Heart right ventricle (tissue), 16 donors: Measurements from ENCODE around the gene EPO. TPM values are rescaled to one million over a fixed set of nuclear protein-coding genes. Genes with fewer than 3 reads are reported as not detected.

Source experiments
- ATAC-seq, 8 donors: fragments of 200-7000 bp; cut with Tn5 transposase; one replicate each; pipeline ENCODE4 v1.9.1; 2020; ENCODE audit warnings: mild to moderate bottlenecking in 8 of 8, moderate library complexity in 8 of 8, moderate number of reproducible peaks in 1 of 8
- DNase-seq, 2 donors: peaks; one replicate each; pipeline ENCODE4 v3.0.0-alpha.2; 2020
- H3K27ac ChIP-seq, 10 donors: fragments of 200-600 bp; sonication (generic) in 2 of 10; one replicate each; pipeline versions ENCODE4 v1.5.0 to v1.8.0; 2020 to 2022; ENCODE audit warnings: mild to moderate bottlenecking in 3 of 10
- H3K27me3 ChIP-seq, 7 donors: fragments of 200-600 bp; one replicate each; pipeline ENCODE4 v1.8.0; 2021 to 2022; ENCODE audit warnings: mild to moderate bottlenecking in 2 of 7
- H3K36me3 ChIP-seq, 9 donors: fragments of 200-600 bp; sonication (generic) in 1 of 9; one replicate each; pipeline versions ENCODE4 v1.5.0 to v1.8.0; 2020 to 2022; ENCODE audit warnings: mild to moderate bottlenecking in 2 of 9
- H3K4me1 ChIP-seq, 9 donors: fragments of 200-600 bp; sonication (generic) in 1 of 9; one replicate each; pipeline versions ENCODE4 v1.5.0 to v1.8.0; 2020 to 2022; ENCODE audit warnings: mild to moderate bottlenecking in 4 of 9
- H3K4me3 ChIP-seq, 10 donors: fragments of 200-600 bp; sonication (generic) in 2 of 10; one replicate each; pipeline versions ENCODE4 v1.5.0 to v1.8.0; 2020 to 2022; ENCODE audit warnings: mild to moderate bottlenecking in 7 of 10, moderate library complexity in 2 of 10
- H3K9me3 ChIP-seq, 11 donors: fragments of 200-600 bp in 10 of 11; sonication (generic) in 2 of 11; one replicate each; pipeline versions ENCODE4 v1.5.0 to v1.8.0; 2013 to 2022; ENCODE audit warnings: mild to moderate bottlenecking in 2 of 11, control low read depth in 1 of 11, moderate library complexity in 1 of 11
- WGBS, 2 donors: extraction: QIAGEN DNeasy Blood & Tissue Kit; methylation state at CpG; one replicate each; pipeline ENCODE4 v1.1.7; 2013; ENCODE audit warnings: inconsistent platforms in 1 of 2; 5-methylcytosine and 5-hydroxymethylcytosine counted together
- intact Hi-C, 10 donors: fragments of 100-400 bp; cut with DNase I; formaldehyde crosslinking; loops; one replicate each; pipeline versions ENCODE4 v1.11.1 to v1.14.2; 2022
- polyA plus RNA-seq, 2 donors: library from polyadenylated mRNA; stranded (reverse); fragments of 200-250 nt; gene quantifications; one replicate each; pipeline ENCODE4 v1.2.3, GENCODE V29; 2013
- total RNA-seq, 10 donors: library from RNA; stranded (reverse); fragmentation: NEBNext Ultra II Directional in 3 of 10; extraction: Animal tissue kit (Norgen Biotek cat#: 25700) in 3 of 10; gene quantifications; one replicate each; pipeline versions ENCODE4 v1.2.1 to v1.2.4, GENCODE V29; 2021 to 2023
- TF ChIP-seq, protein P1 (sequence below), 9 donors: fragments of 200-600 bp; sonication (generic) in 2 of 9; IDR thresholded peaks; one replicate each; pipeline versions ENCODE4 v1.5.0 to v1.8.0; 2021 to 2022; ENCODE audit warnings: antibody characterized with exemption in 9 of 9, mild to moderate bottlenecking in 5 of 9, moderate library complexity in 1 of 9
- donor health status: Arrhythmogenic right ventricular cardiomyopathy.
- donor health status: ischemic (EF 13 %, LVEDD 7.1; RV severe dilation, severe dysfunction).
- donor health status: healthy with polysubstance abuse.
- donor health status: DM: no; HTN: yes; CAD: no.
- donor health status: DM: no; HTN: no; CAD: no.
- donor health status: ischemic (EF 25% LVEDD 6.9; RV normal size, moderate dysfunction).
- donor health status: ischemic (EF 25% LVEDD 5.7; RV mildly dilated, moderate dysfunction).
- donor health status: healthy.
- donor health status: DM: yes; HTN: yes; CAD: no.
- donor health status: Ischemic cardiomyopathy.
- donor health status: ischemic (EF 35%, LVEDD 5.7; RV mildly dilated, moderate dysfunction).
- donor health status: nonischemic (EF 11% LVEDD 7.7; RV severe dilation, severe dysfunction).
- donor health status: DM: yes; HTN: yes; CAD: no.
- donor health status: PGD.
- donor health status: ischemic (EF 29% LVEDD 5.4; RV normal size, mild dysfunction).
- donor health status: nonischemic (EF 23%, LVEDD 6.1; RV moderate dilation, normal function).

EPO gene
- total and polyA plus RNA-seq, 12 donors, result 0.23 TPM; not detected in 11

DNA sequence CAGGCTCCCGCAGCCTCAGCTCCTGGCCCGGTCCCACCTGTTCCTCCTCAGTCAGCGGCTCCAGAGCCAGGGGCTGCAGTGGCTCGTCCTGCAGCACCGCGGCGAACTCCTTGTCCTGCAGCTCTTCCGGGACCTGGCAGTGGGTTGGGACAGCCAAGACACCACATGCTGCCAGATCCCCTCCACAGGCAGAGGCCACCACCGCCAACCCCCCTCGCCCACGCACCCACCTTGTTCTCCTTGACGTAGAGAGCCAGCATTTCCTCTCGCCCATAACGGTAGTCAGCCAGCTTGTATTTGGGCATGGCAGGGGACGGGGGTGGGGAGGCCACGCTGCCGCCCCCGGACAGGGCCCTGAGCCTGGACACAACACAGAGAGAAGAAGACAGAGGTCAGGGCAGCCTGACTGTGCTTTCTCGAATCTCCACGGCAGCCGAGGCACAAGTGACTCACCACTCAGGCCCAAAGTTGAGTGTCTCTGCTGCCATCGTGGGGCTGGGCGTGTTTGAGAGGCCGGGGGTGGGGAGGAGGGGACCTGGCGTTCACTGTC, 32.4 kb upstream of the EPO start:
- Histone ChIP-seq H3K36me3 (peaks cover 7 to 74% (median 56%) of the 10 kb centered on the region in 9 donors), H3K9me3 (no peaks in the 10 kb centered on the region), H3K27me3 (no peaks in the 10 kb centered on the region), H3K27ac (peak overlapping the region in 1 of 10 donors; percentile 23), H3K4me3 (no peak overlapping the region), H3K4me1 (peaks cover 32 to 52% (median 45%) of the 10 kb centered on the region in 9 donors)
- TF ChIP-seq, protein P1, sequence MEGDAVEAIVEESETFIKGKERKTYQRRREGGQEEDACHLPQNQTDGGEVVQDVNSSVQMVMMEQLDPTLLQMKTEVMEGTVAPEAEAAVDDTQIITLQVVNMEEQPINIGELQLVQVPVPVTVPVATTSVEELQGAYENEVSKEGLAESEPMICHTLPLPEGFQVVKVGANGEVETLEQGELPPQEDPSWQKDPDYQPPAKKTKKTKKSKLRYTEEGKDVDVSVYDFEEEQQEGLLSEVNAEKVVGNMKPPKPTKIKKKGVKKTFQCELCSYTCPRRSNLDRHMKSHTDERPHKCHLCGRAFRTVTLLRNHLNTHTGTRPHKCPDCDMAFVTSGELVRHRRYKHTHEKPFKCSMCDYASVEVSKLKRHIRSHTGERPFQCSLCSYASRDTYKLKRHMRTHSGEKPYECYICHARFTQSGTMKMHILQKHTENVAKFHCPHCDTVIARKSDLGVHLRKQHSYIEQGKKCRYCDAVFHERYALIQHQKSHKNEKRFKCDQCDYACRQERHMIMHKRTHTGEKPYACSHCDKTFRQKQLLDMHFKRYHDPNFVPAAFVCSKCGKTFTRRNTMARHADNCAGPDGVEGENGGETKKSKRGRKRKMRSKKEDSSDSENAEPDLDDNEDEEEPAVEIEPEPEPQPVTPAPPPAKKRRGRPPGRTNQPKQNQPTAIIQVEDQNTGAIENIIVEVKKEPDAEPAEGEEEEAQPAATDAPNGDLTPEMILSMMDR (IDR thresholded peaks at IDR 0.05), result no peak
- ATAC-seq, result no peak
- DNase-seq, result no peak
- WGBS, 2 donors, result 78 to 85% methylated on average over 25 of the region's 25 CpGs
- intact Hi-C loops, result loop anchor here in 5 of 10 donors (5.0 to 10.0 kb wide), 3 partner anchors 106 to 223 kb away; partner anchors contain the start of genes SPACDR (in 2 of the 5) and TSC22D4 (in 1 of the 5)

GRCh38 chr7:100688326-100688860, 31.9 kb upstream of the EPO start:
- peak overlapping the region in 1 of 10 donors; percentile 23 for H3K27ac ChIP-seq
- TF ChIP-seq, protein P1 (IDR thresholded peaks at IDR 0.05), result no peak
- H3K9me3 ChIP-seq, result no peaks in the 10 kb centered on the region
- peaks cover 7 to 68% (median 50%) of the 10 kb centered on the region in 9 donors for H3K36me3 ChIP-seq
- H3K27me3 ChIP-seq, result no peaks in the 10 kb centered on the region
- DNase-seq, result no peak
- intact Hi-C loops, result loop anchor here in 5 of 10 donors (5.0 to 10.0 kb wide), 3 partner anchors 106 to 224 kb away; partner anchors contain the start of genes SPACDR (in 2 of the 5) and TSC22D4 (in 1 of the 5)
- peaks cover 34 to 57% (median 49%) of the 10 kb centered on the region in 9 donors for H3K4me1 ChIP-seq
- H3K4me3 ChIP-seq, result no peak overlapping the region
- 76 to 84% methylated on average over 16 of the region's 16 CpGs for WGBS, 2 donors
- no peak for ATAC-seq

DNA sequence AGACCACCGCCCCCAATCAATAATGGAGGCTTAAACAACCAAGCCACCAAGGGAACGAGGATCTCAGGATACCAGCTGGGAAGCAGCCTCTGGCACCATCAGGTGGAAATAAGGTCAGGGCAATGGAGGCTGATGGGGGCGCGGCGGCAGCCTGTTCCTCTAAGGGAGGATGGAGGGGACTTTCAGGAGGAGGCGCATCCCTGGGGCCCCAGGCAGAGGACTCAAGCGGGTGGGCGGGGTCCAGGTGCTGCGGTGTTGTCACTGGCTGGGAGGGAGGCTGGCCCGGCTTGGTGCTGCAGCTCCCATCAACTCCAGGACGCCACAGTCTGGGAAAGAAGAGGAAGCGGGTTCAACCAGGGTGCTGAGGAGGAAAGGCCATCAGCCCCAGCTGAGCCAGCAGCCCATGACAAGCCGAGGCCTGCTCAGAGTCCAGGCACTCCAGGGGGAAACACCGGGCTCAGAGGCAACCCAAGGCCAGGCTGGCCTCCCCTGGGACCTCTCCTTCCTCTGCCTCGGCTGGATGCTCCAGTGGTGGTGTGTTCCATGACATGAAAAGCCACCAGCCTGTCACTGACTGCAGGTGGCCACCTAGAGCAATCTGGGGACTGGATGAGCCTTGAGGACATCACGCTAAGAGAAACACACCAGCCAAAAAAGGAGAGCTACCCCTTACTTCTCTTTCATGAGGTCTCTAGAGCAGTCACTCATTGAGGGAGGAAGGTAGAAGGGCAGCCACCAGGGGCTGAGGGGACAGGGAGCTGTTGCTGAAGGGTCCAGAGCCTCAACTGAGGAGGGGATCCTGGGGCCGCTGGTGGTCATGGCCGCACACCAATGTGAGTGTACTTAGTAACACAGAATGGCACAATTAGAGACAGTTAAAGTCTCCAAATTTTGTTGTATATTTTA, 30.8 kb upstream of the EPO start:
- DNase-seq, result no peak
- no peaks in the 10 kb centered on the region for H3K9me3 ChIP-seq
- TF ChIP-seq, protein P1 (IDR thresholded peaks at IDR 0.05), result no peak
- H3K27ac ChIP-seq, result no peak overlapping the region
- H3K27me3 ChIP-seq, result no peaks in the 10 kb centered on the region
- H3K4me1 ChIP-seq, result peaks cover 34 to 59% (median 49%) of the 10 kb centered on the region in 9 donors
- intact Hi-C loops, result loop anchor here (2.0 to 10.0 kb wide), 15 partner anchors 15 to 225 kb away; partner anchors contain the start of genes MOSPD3 (in 2 of the 10), PCOLCE (in 2 of the 10), SPACDR (in 2 of the 10) and TSC22D4 (in 2 of the 10)
- no peak overlapping the region for H3K4me3 ChIP-seq
- peaks cover 7 to 57% (median 39%) of the 10 kb centered on the region in 9 donors for H3K36me3 ChIP-seq
- 80 to 82% methylated on average over 18 of the region's 18 CpGs for WGBS, 2 donors
- ATAC-seq, result no peak
